Measurements from ENCODE around the gene EXOC4.

Gene EXOC4

DNA sequence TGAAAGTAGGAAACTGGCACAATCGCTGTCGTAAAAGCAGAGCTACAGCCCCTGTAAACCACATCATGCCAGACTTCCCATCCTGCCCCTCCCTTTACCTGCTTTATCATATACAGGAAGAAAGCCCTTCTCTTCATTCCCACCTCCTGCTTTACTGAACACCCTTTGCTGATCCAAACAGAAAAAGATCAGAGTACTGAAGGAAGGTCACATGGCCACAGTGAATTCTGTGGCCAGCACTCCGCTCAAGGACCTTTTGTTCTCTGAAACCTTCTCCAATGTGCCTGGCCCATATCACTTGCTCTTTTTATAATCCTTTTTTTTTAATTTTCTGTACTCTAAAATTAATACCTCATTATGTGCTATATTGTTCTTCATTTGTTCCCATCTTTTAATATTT, 765.4 kb downstream of the EXOC4 start:
- DNase-seq, result no peak

DNA sequence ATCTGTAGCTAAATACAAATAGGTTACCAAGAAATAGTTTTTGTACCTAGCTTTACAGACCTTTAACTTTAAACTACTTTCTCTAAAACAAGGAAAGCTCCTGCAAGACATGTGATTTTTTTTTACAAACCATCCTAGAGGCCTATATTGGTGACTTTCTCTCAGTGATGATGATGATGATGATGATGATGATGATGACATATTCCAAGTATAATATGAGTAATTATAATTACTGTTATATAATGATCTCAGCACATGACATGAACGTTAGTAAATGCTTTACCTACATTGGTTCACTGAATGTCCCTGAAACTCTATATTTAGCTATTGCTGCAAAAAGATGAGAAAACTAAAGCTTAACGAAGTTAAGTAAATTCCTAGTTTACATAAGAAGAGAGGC, 766.4 kb downstream of the EXOC4 start:
- DNase-seq, result no peak

DNA sequence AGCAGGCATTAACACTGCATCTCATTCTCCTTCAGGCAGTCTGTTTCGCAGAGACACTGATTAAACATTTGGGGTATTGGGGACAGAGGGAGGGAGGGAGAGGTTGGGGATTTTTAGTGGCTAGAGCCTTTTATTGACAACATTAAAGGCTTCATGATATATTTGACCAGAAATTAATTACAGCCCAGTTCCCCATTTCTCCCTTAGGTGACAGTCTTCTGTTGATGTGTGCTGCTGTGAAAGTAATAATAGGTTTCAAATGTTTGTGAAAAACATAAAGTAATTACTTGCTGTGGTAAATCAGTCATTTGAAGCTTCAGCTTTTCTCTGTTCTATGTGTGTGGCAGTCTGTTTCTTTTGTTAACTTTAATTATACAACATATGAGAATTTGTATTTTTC, 769.0 kb downstream of the EXOC4 start:
- no peak for DNase-seq

DNA sequence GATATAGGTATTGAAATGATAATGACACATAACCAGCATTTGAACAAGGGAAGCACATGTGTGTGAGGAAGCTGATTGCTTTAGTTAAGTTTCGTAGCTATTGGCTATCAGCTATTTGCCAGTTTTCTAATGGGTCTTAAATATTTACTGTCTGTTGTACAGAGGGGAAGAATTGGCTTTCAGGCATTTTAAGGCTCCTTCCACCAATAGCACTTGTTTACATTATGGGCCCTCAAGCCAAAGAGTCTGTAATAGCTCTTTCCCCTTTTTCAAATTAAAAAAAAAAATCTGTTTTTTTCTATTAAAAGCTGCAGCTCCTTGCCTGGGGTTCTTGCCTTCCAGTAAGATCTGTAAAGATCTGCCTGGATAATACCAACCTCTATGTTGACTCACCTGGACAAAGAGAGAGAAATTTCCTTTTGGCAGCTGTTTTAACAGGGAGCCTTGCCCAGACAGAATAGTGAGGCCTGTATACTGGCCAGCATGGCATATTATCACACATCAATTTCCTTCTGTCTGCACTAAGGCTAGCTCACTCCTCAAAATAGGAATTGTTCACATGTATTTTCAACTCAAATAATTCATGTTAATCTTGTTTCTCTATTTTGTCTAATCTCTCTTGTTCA, 769.5 kb downstream of the EXOC4 start:
- no peak for DNase-seq

DNA sequence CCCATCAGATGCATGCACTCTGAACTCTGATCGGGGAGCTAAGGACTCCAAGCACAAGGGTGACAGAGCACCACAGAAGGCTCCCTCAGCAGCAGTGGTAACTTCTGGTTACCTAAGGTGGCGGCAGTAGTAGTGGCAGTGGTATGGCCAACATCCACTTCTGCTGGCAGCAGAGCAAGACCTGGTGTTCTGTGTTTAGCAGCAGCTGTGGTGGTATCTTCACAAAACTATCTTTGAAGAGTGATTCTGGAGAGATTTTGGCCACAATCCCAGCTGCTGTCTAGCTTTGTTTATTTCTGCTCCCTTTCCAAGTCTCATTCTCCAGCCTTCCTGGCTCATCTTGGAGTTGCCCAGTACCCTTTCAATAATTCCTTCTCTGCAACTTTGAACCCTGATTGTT, 771.9 kb downstream of the EXOC4 start:
- no peak for DNase-seq

DNA sequence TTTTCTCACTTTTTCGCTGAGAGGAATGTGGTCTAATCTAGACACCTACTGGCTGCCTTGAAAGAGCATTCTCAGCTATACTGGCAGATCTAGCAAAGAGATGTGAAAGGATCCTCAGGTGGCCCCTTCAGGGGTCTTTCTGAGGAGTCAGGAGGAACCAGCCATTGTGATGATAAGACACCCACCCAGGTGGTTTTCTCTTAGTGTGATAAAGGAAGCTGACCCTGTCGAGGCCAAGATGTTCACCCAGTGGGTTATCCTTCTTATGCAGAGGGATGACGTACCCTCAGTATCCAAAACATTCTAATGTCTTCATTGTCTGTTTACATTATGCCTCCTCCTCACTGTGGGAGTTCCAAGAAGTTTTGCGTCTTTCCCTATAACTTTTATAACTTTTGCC, 776.0 kb downstream of the EXOC4 start:
- no peak for DNase-seq

DNA sequence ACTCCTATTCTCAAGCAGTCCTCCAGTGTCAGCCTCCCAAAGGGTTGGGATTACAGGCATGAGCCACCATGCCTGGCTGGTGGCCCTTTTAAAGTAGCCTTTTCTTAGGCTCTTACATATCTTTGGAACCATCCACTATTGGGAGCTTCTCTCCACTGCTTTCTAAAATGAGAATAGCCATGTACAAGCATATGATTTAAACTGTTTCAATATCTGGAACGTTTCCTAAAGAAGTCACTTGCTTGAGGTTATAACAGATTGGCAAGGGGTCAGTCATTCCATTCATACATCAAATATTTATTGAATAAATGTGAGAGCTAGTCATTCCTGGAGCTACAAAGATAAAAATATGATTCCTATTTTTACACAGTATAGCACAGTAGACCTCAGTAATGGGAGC, 776.9 kb downstream of the EXOC4 start:
- no peak for DNase-seq

DNA sequence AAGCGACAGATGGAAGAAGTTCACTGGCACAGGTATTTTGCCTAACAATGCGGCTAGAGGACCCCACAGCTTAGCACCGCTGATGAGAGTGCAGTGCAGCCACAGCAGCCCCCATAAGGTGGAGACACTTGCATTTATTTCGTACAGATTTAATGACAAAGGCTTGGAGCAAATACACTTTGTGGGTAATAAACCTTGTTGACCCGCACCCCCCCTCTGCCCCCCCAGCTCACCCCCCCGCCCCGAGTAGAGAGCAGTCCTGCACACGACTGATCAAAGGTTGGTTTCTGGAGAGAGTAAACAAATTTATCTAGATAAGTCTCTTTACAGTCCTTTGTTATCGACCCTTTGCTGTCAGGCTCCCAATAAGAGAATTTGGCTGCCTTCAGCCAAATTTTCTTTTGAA, 777.6 kb downstream of the EXOC4 start:
- DNase-seq, result no peak

DNA sequence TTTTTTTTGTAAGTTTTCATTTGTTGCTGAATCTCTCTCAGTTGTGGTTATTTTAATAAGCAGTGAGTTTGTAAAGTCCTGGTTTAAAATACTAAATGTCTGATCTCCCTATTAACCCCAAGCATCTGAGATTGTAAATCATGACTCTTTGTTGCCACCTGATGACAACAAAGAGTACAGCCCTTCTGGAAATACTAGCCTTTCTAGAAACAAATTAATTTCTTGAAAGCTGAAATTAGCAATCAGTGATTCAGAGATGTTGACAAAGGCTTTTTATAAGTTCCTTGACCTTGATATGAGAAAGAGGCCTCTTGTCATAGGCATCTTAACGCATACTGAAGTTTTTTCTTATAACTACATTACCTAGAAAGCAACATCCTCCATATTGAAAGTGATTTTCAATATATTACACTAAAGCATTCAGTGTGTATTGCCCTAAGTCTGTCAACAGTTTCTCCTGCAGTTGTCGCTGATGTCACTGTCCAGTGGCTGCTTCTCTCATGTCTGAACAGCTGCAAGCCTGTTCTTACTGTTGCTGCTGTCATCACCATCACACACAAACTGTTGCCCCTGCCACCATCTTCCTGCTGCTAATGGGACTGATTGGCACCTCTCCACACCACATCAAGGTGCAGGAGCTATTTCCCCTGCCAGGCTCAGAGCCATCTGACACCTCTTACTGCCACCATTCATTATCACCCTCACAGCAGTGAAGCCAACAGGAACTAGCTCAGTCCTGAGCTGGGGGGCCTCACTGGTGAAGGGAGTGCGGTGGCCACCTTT, 779.1 kb downstream of the EXOC4 start:
- DNase-seq, result no peak

DNA sequence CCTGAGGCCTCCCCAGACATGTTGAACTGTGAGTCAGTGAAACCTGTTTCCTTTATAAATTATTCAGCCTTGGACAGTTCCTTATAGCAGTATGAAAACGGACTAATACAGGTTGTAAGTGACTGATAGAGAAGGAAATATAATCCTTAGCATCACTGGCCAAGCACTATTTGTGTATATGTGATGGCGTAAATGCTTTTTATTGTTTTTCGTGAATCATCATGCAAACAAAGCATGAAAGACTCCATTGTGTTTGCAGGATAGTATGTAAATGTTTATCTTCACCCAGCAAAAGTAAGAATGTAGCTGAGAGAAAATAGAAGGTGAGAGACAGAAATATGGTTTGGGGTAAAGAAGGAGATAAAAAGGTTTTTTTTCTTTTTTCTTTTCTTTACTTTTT, 781.8 kb downstream of the EXOC4 start:
- DNase-seq, result no peak

DNA sequence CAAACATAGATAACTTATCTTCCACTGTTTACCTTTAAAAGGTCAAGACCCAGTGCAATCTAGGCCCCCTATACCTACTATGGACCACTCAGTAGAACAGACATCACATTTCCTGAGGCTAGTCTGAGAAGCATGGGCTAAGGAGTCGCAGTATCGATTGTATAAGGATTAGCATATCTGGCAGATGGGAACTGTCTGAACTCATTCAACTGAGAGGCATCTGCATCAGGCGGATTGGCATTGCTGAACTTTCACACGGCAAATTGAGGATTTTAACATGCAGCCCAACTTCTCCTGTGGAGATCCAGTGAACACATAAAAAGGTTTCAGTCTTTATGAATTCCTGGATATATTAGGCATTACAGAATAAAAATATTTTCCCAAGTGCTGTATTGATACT, 785.1 kb downstream of the EXOC4 start:
- DNase-seq, result no peak

DNA sequence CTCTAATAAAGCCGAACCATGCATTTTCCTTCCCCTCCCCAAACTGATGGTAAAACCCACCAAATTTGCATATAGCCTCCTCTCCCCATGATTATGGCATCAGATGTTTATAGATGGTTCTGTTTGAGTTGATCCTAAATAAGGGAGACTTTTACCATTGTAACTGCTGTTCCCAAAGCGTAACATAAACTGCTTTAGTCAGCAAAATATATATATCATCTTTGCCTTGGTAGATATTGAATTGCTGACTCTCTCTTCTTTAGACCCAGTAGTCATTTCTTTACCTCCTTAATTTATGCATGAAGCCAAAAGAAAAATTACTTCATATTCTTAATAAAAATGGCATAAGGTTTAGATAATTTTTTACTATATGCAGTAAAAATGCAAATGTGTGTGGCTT, 788.1 kb downstream of the EXOC4 start:
- DNase-seq, result no peak

DNA sequence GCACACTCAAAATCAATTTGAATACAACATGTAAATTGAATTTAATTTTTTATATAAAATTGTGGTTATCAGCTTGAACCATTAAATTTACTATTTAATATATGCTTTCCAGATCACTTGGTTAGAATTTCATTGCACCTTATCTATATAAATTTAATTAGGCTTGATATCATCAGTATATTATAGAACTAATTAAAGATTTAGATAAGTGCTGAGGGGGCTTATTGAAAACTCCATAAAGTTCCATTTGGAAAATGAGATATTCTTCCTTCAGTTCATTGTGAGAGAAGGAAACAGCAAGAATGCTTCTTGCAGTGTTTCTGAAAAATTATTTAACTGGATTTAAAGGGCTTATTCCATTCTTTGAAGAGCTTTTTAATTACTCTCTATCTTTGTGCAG, 788.6 kb downstream of the EXOC4 start:
- DNase-seq, result no peak

DNA sequence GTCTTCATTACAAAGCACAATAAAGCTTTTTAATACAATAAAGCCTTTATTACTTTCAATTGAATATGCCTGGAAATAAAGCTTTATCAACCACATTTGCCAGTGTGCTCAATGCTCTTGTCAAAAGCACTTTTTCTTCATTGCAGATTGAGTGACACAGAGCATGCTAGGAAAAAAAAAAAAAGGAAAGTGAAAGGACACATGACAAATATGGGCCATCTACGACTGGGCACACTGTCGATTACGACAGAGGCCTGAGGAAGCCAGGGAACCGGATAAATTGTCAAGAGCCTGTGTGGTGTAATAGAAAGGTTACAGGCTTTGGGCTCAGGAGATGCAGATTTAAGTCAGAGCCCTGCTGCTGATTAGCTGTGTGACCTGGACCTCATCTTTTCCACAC, 789.4 kb downstream of the EXOC4 start:
- DNase-seq, result no peak

DNA sequence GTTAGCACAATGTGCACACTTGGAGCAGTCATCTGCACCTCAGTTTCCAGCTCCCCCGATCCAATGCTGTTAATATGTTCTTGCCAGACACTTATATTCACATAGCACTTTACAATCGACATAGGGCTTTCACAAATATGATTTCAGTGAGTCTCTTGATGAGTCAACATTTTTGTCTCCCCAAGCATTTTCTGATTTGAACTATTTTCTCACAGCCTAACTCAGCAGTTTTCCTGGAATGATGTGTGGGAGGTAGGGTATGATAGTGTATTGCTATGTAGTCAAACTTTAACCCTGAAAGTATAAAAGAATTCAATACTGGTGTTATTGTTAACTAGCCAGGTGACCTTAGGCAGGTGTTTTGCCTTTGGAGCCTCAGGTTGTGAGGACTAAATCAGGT, 791.8 kb downstream of the EXOC4 start:
- no peak for DNase-seq

DNA sequence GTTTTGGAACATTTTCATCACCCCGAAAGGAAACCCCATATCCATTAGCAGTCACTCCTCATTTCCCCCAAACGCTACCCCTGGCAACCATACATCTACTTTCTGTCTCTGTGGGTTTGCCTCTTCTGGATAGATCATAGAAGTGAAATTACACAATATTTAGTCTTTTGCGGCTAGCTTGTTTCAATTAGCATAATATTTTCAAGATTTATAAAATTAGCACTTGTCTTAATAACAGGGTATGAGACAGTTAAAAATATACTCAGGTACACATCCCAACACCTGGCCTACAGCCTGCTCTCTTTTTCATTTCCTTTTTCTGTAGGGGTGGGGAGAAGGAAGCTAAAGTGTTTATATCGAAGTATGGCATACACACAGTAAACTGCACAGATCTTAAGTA, 792.8 kb downstream of the EXOC4 start:
- no peak for DNase-seq

DNA sequence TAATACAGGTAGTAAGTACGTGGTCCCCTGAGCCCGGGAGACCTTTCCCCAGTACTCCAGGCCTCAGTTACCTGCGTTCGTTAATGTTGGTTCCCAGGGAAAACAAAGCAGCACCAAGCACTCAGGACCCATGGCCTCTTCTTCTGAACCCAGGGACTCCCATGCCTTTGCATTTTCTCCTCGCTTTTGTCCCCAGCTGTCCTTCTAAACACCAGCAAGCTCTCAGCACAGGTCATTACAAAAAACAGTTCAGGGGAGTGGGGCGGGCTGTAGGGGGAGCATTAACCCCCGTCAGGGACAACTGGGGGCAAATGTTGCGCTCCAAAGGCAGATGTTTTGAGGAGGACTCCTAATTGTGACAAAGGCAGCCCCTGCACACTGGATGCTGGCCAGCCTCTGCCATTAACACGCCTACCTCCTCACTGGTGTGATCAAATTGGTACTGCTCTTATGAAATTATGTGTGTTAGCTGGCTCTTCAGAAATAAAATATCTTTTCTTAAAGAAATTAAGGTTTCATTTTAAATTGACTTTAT, 793.8 kb downstream of the EXOC4 start:
- DNase-seq, result no peak

DNA sequence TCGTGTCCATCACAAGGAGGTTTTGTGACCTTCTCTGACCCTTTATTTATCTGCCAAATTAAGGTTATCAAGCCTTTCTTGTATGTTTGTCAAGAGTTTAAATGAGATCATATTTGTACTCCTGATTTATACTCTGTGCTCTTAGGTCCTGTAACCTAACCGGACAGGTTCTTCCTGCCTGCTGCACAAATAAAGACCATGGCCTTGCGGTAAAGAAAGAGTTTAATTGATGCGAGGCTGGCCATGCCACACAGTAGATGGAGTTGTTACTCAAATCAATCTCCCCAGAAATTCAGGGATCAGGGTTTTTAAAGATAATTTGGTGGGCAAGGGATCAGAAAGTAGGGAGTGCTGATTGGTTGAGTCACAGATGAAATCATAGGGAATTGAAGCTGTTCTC, 794.8 kb downstream of the EXOC4 start:
- DNase-seq, result no peak

DNA sequence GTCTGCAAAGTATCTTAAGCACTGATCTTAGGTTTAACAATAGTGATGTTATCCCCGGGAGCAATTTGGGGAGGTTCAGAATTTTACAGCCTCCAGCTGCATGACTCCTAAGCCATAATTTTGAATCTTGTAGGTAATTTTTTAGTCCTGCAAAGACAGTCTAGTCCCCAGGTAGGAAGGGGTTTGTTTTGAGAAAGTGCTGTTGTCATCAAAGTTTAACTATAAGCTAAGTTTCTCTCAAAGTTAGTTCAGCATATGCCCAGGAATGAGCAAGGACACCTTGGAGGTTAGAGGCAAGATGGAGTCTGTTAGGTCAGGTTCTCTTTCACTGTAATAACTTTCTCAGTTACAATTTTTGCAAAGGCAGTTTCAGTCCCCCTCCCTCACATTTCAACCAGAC, 795.3 kb downstream of the EXOC4 start:
- no peak for DNase-seq

DNA sequence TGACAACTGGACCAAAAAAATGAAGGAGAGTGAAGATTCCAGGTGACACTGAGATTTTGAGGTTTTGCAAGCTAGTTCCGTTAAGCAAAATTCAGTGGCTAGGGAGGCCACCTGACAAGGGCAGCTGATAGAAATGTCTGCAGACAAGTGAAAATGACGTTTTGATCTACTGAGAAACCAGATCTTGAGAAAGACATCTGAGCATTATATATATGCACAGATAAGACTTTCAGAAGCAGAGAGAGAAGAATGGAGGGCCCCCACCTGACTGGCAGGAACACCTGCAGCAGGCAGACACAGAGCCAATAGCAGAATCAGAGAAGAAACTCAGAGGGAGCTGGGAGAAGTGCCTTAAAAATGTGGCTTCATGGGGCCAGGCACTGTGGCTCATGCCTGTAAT, 798.1 kb downstream of the EXOC4 start:
- no peak for DNase-seq

DNA sequence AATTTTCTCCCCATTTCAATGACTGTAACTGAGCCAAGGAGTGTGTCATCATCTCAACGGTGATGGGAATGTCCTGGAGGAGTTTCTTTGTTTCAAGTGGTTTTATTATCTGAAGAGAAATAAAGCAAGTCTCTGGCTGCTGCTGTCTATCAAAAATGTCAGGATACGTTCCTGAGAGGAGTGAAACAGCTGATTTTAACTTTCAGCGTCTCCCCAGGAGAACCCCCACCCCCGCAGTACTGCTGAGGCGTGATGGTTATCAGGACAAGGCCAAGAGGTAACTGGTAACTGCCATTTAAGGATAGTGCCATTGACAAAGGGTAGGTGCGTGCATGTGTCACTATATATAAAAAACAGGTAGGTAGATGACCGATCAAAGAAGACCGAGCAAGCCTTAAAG, 803.9 kb downstream of the EXOC4 start:
- DNase-seq, result no peak

DNA sequence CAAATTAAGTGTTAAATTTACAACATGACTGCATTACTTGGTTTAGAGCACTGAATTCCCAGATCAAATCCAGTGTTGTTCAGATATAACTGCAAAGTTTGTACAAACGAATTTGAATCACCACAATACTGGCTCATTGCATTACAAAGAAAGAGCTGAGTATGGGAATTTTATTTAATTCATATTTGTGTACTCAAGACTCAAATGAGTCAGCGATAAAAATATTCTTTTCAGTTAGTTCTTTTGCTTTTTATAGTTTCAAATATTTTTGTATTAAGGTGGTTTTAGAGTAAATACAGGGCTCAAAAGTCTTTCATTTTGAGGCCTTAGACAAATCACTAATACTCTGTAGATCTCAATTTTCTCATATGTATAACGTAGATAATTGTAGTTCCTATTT, 805.6 kb downstream of the EXOC4 start:
- DNase-seq, result no peak

DNA sequence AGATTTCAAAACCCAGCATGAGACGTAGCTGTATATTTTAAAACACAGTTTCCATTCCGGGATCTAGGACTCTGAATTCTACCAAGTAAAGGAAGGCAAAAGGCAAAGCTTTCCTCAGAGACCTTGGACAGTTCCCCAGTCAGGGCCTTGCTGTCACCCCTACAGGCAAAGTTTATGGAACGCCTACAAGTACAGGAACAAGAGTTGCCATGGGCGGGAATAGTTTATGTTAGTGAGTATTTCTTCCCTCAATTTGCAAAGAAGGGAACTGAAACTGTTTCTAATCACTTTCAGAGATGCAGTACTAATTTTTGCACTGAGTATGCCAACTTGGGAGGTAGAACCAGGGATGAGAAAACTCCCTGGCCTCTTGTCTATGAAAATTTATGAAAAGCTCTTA, 806.1 kb downstream of the EXOC4 start:
- DNase-seq, result no peak

DNA sequence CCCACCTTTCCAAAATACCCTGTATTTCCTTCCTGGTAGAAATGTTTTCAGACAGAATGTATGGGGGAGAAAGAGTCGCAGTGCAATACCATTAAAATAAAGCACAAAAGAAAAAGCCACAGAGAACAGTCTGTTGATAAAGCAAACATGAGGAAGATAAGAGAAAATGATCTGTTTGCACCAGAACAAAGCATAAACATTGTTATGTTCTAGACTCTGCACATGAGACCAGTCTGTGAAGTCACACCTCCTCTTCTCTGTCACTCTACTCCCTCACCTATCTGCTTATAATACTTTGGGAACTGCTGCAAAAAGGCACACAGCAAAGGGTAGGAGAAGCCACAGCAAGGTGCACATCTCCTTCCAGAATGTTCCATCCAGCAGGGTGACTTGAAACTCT, 807.0 kb downstream of the EXOC4 start:
- DNase-seq, result no peak

DNA sequence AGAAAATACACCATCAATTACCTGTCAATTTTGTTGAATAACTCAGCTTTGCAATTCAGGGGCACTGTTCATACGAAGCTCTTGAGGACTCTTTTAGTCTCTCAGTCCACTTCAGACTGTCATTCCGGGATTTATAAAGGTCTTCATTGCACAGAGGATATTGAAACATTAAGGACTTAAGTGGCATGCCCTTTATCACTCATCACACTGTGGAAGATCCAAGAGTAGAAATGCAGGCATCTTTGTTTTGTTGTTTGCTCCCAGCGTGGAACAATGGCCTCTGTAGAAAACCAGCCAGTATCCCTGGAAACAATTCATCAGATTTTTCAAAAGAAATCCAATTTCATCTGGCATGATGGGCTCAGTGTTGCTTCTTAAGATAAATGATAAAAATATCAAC, 808.0 kb downstream of the EXOC4 start:
- no peak for DNase-seq
